HCT116 (cell line): ENCODE measurements around the gene GSDMA. TPM values are rescaled to one million over a fixed set of nuclear protein-coding genes. Genes with fewer than 3 reads are reported as not detected.

Experiments
- ATAC-seq: fragments of 200-7000 bp; cut with Tn5 transposase; 2 replicates; pipeline ENCODE4 v1.9.1; 2020; ENCODE audit warnings: mild to moderate bottlenecking, moderate library complexity
- BruUV-seq: library from RNA; stranded (reverse); fragments of 400-500 nt; replicated peaks from 2 replicates; lab custom pipeline; 2021; lab: Mats Ljungman, UMichigan
- CTCF ChIA-PET: fragments of 300-600 bp; sonication (Branson Sonifier 250); formaldehyde crosslinking; loops from one replicate; lab custom pipeline; 2021; ENCODE audit warnings: antibody characterized with exemption; lab: Charles Lee
- POLR2A ChIA-PET: fragments of 300-600, 350-600 bp; sonication (Branson Sonifier 250); formaldehyde crosslinking; loops from one replicate; lab custom pipeline; 2021; ENCODE audit warnings: antibody characterized with exemption; lab: Charles Lee
- RAD21 ChIA-PET, 2 experiments: fragments of 300-600 bp; sonication (Branson Sonifier 250); formaldehyde crosslinking; loops; one replicate each; lab custom pipeline; 2023; ENCODE audit warnings: low total read pairs in 2 of 2; ENCODE audit not compliant: uncharacterized antibody in 2 of 2, unreplicated experiment in 2 of 2, low non-redundant PET in 1 of 2; lab: Charles Lee
- DNase-seq: peaks from one replicate; pipeline ENCODE4 v3.0.0-alpha.2; 2010; ENCODE audit warnings: low read depth, low spot score
- H2AFZ ChIP-seq: fragments of 200-600 bp; shearing (Covaris generic), sonication (generic); 2 replicates; pipeline ENCODE4 v1.6.1; 2017; ENCODE audit warnings: low read depth, mixed run types, mixed read lengths, antibody characterized with exemption, low read length; ENCODE audit not compliant: poor library complexity, severe bottlenecking
- H3K27ac ChIP-seq: 2 replicates; pipeline ENCODE4 v1.5.1; 2012; ENCODE audit warnings: low read depth, low read length
- H3K27me3 ChIP-seq: fragments of 200-600 bp; sonication (generic); 2 replicates; pipeline ENCODE4 v1.6.1; 2016; ENCODE audit warnings: mixed run types, low read length, mixed read lengths; ENCODE audit not compliant: insufficient read depth
- H3K36me3 ChIP-seq, 2 experiments: fragments of 200-500 bp in 1 of 2; fragments of 200-600 bp in 1 of 2; sonication (Bioruptor generic) in 1 of 2; sonication (generic) in 1 of 2; 2 replicates each; pipeline versions ENCODE4 v1.5.1 to v1.6.1; 2014 to 2016; ENCODE audit warnings: low read length in 2 of 2, inconsistent platforms in 1 of 2, mixed read lengths in 1 of 2, mixed run types in 1 of 2; ENCODE audit not compliant: insufficient read depth in 2 of 2, control insufficient read depth in 1 of 2
- H3K4me1 ChIP-seq, 2 experiments: fragments of 200-600 bp in 1 of 2; sonication (generic) in 1 of 2; 2 replicates each; pipeline versions ENCODE4 v1.5.1 to v1.6.1; 2012 to 2017; ENCODE audit warnings: low read length in 2 of 2, inconsistent platforms in 1 of 2, mild to moderate bottlenecking in 1 of 2, mixed read lengths in 1 of 2, mixed run types in 1 of 2, moderate library complexity in 1 of 2; ENCODE audit not compliant: insufficient read depth in 2 of 2, control insufficient read depth in 1 of 2
- H3K4me2 ChIP-seq: fragments of 200-600 bp; sonication (generic); 2 replicates; pipeline ENCODE4 v1.6.1; 2017; ENCODE audit warnings: mixed run types, low read length, mixed read lengths
- H3K4me3 ChIP-seq, 2 experiments: fragments of 200-600 bp in 1 of 2; sonication (generic) in 1 of 2; replicated peaks in 1 of 2; 2 replicates each; pipeline ENCODE4 v1.5.1; 2011 to 2016; ENCODE audit warnings: low read length in 2 of 2, control low read depth in 1 of 2, low read depth in 1 of 2, mild to moderate bottlenecking in 1 of 2, mixed read lengths in 1 of 2, mixed run types in 1 of 2
- H3K79me2 ChIP-seq: fragments of 200-600 bp; sonication (generic); 2 replicates; pipeline ENCODE4 v1.6.1; 2017; ENCODE audit warnings: mild to moderate bottlenecking, mixed run types, low read length, moderate library complexity, mixed read lengths; ENCODE audit not compliant: insufficient read depth
- H3K9ac ChIP-seq: fragments of 200-600 bp; sonication (generic); 2 replicates; pipeline ENCODE4 v1.6.1; 2016; ENCODE audit warnings: low read length, mixed read lengths
- H3K9me2 ChIP-seq: fragments of 200-600 bp; sonication (generic), shearing (Covaris generic); 2 replicates; pipeline ENCODE4 v1.6.1; 2017; ENCODE audit warnings: mixed run types, mild to moderate bottlenecking, moderate library complexity; ENCODE audit not compliant: insufficient read depth
- H3K9me3 ChIP-seq, 2 experiments: fragments of 200-500 bp in 1 of 2; fragments of 200-600 bp in 1 of 2; sonication (Bioruptor generic) in 1 of 2; sonication (generic) in 1 of 2; 2 replicates each; pipeline ENCODE4 v1.6.1; 2014 to 2017; ENCODE audit warnings: low read length in 2 of 2, mixed read lengths in 2 of 2, inconsistent platforms in 1 of 2, low read depth in 1 of 2, mild to moderate bottlenecking in 1 of 2, mixed run types in 1 of 2, moderate library complexity in 1 of 2; ENCODE audit not compliant: control insufficient read depth in 1 of 2, insufficient read depth in 1 of 2
- H4K20me1 ChIP-seq: fragments of 200-600 bp; sonication (generic), shearing (Covaris generic); 2 replicates; pipeline ENCODE4 v1.6.1; 2017; ENCODE audit warnings: mixed run types, mild to moderate bottlenecking, moderate library complexity; ENCODE audit not compliant: insufficient read depth
- CEBPB ChIP-seq: IDR thresholded peaks from 2 replicates; pipeline ENCODE4 v1.6.1; 2012; ENCODE audit warnings: low read depth
- EGR1 ChIP-seq: IDR thresholded peaks from 2 replicates; pipeline ENCODE4 v1.6.1; 2012; ENCODE audit warnings: low read depth
- ELF1 ChIP-seq: IDR thresholded peaks from 2 replicates; pipeline ENCODE4 v1.6.1; 2012; ENCODE audit warnings: low read depth, borderline replicate concordance
- EZH2 ChIP-seq: fragments of 200-600 bp; sonication (generic); IDR thresholded peaks from 2 replicates; pipeline ENCODE4 v1.6.1; 2017; ENCODE audit warnings: antibody characterized with exemption, mixed run types
- EZH2phosphoT487 ChIP-seq: fragments of 200-600 bp; IDR thresholded peaks from 2 replicates; pipeline ENCODE4 v1.6.1; 2018; ENCODE audit warnings: antibody characterized with exemption, borderline replicate concordance
- POLR2A ChIP-seq: IDR thresholded peaks from 2 replicates; pipeline ENCODE4 v1.7.0; 2011; ENCODE audit warnings: borderline replicate concordance; ENCODE audit not compliant: insufficient read depth, insufficient read length; ENCODE audit errors: extremely low read depth
- RAD21 ChIP-seq: IDR thresholded peaks from 2 replicates; pipeline ENCODE4 v1.6.1; 2012; ENCODE audit warnings: low read depth, mild to moderate bottlenecking
- SIN3A ChIP-seq: IDR thresholded peaks from 2 replicates; pipeline ENCODE4 v1.6.1; 2012; ENCODE audit warnings: low read depth
- TCF7L2 ChIP-seq: IDR thresholded peaks from 2 replicates; pipeline ENCODE4 v1.7.0; 2011; ENCODE audit warnings: borderline replicate concordance, inconsistent platforms; ENCODE audit not compliant: insufficient read depth, insufficient read length; ENCODE audit errors: extremely low read depth
- ZNF274 ChIP-seq: fragments of 200-500 bp; sonication (Bioruptor generic); IDR thresholded peaks from 2 replicates; pipeline ENCODE4 v1.6.1; 2014; ENCODE audit warnings: mild to moderate bottlenecking, low read depth, low read length, inconsistent platforms
- intact Hi-C: fragments of 100-400 bp; cut with micrococcal nuclease; formaldehyde crosslinking; loops from 2 replicates; pipeline ENCODE4 v1.10.0; 2022
- total RNA-seq: library from RNA; stranded (reverse); gene quantifications from one replicate; pipeline ENCODE4 v1.2.1, GENCODE V29; 2021; ENCODE audit not compliant: unreplicated experiment
- TF ChIP-seq, protein P1 (sequence below): IDR thresholded peaks from 2 replicates; pipeline ENCODE4 v1.6.1; 2012
- TF ChIP-seq, protein P2 (sequence below): IDR thresholded peaks from 2 replicates; pipeline ENCODE4 v1.6.1; 2012

Gene GSDMA
- total RNA-seq, 1 experiment from 2014 or later, result not detected

- RAD21 ChIA-PET, result no interaction called here
- H3K4me1 ChIP-seq, result peaks cover 5% of the 10 kb centered on the region in 2 experiments; a peak in 2 of 4 replicates
- no peak overlapping the region for H2AFZ ChIP-seq
- H3K4me2 ChIP-seq, result no peak overlapping the region
- no peaks in the 10 kb centered on the region for H3K9me2 ChIP-seq
- no peak for ATAC-seq
- H3K9me3 ChIP-seq, result no peaks in the 10 kb centered on the region
- no peaks in the 10 kb centered on the region for H3K27me3 ChIP-seq
- no peak overlapping the region for H3K27ac ChIP-seq
- TF ChIP-seq EZH2phosphoT487, result no peak
- TF ChIP-seq EZH2, result no peak
- no peak for TF ChIP-seq EGR1
- no peak for TF ChIP-seq RAD21
- no peak for TF ChIP-seq ZNF274
- TF ChIP-seq, protein P1, sequence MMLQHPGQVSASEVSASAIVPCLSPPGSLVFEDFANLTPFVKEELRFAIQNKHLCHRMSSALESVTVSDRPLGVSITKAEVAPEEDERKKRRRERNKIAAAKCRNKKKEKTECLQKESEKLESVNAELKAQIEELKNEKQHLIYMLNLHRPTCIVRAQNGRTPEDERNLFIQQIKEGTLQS, result no peak
- TF ChIP-seq POLR2A, result no peak
- TF ChIP-seq, protein P2, sequence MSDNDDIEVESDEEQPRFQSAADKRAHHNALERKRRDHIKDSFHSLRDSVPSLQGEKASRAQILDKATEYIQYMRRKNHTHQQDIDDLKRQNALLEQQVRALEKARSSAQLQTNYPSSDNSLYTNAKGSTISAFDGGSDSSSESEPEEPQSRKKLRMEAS, result no peak
- TF ChIP-seq SIN3A, result no peak
- TF ChIP-seq TCF7L2, result no peak
- no peak for TF ChIP-seq ELF1
- no peak for TF ChIP-seq CEBPB
- TF ChIP-seq, all 23 proteins: peak for 0
- no TSS peak for BruUV-seq
- no peaks in the 10 kb centered on the region for H3K79me2 ChIP-seq
- no peaks in the 10 kb centered on the region for H4K20me1 ChIP-seq
- H3K9ac ChIP-seq, result no peak overlapping the region
- CTCF ChIA-PET, result no interaction called here
- DNase-seq, result no peak
- H3K36me3 ChIP-seq, result no peaks in the 10 kb centered on the region
- no peak overlapping the region for H3K4me3 ChIP-seq
- intact Hi-C loops, result no loop called here
- POLR2A ChIA-PET, result no interaction called here
Observed at GRCh38 chr17:39944393-39944711, 18.5 kb upstream of the GSDMA start.
